Erythroblast (primary cell): Measurements from ENCODE around the gene KCTD2.

Experiments
- GATA1 ChIP-seq: IDR thresholded peaks from 2 replicates; pipeline ENCODE4 v1.6.1; 2011; ENCODE audit warnings: low read depth, mild to moderate bottlenecking, control low read depth, low read length, moderate library complexity
- POLR2A ChIP-seq: IDR thresholded peaks from 2 replicates; pipeline ENCODE4 v1.6.1; 2011; ENCODE audit warnings: mild to moderate bottlenecking, low read length

DNA sequence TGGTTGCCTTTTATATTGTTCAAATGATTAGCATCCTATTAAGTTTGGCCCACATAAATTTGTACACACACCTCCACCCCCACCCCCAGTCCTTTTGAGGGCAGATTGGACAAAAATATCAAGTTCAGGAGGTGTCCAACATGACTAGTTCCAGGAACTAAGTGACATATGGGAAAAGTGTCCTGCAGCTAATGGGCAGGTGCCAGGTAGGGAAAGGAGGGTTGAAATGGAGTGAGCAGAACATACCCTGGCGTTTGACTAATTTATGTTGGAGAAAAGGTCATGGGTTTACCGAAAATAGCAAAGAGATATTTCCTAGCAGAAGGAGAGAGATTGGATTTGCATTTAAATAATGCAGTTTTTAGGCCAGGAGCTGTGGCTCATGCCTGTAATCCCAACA, 4.9 kb downstream of the KCTD2 start:
- no peak for TF ChIP-seq POLR2A
- no peak for TF ChIP-seq GATA1
